NT2/D1 (cell line): ENCODE measurements around the gene THY1.

Experiments used
- DNase-seq: peaks from one replicate; pipeline ENCODE4 v3.0.0-alpha.2; 2011; ENCODE audit warnings: low read depth, low spot score
- H3K27me3 ChIP-seq: 2 replicates; pipeline ENCODE4 v1.6.0; 2011; ENCODE audit warnings: mild to moderate bottlenecking; ENCODE audit not compliant: insufficient read length, insufficient read depth
- H3K36me3 ChIP-seq: 2 replicates; pipeline ENCODE4 v1.6.1; 2011; ENCODE audit warnings: mild to moderate bottlenecking, low read length, mixed read lengths; ENCODE audit not compliant: insufficient read depth, insufficient read length
- H3K4me1 ChIP-seq: 2 replicates; pipeline ENCODE4 v1.5.1; 2011; ENCODE audit not compliant: insufficient read depth, insufficient read length
- H3K4me3 ChIP-seq: 2 replicates; pipeline ENCODE4 v1.5.1; 2011; ENCODE audit warnings: low read depth; ENCODE audit not compliant: insufficient read length
- H3K9ac ChIP-seq: 2 replicates; pipeline ENCODE4 v1.6.0; 2011; ENCODE audit warnings: low read depth; ENCODE audit not compliant: insufficient read length
- H3K9me3 ChIP-seq: 2 replicates; pipeline ENCODE4 v1.5.1; 2011; ENCODE audit warnings: mild to moderate bottlenecking, low read length; ENCODE audit not compliant: insufficient read depth
- SUZ12 ChIP-seq: IDR thresholded peaks from 2 replicates; pipeline ENCODE4 v1.6.1; 2011; ENCODE audit not compliant: insufficient read length, insufficient read depth; ENCODE audit errors: extremely low read depth
- YY1 ChIP-seq: IDR thresholded peaks from 2 replicates; pipeline ENCODE4 v1.6.1; 2011; ENCODE audit not compliant: insufficient read length, insufficient read depth
- ZNF274 ChIP-seq: IDR thresholded peaks from 2 replicates; pipeline ENCODE4 v1.6.1; 2011; ENCODE audit warnings: mild to moderate bottlenecking, low read depth, low read length

THY1 gene

GRCh38 chr11:119422809-119423508 is at the start of gene THY1:
Gene THY1, minus strand, starts transcription at chr11:119423172. Its CDS starts 2,267 bp downstream, at chr11:119420905.
- Histone ChIP-seq H3K9ac (peak within 1 kb of the TSS; percentile 90), H3K4me3 (peak within 1 kb of the TSS; percentile 79), H3K4me1 (peaks cover 22% of the 10 kb centered on the region), H3K9me3 (no peaks in the 10 kb centered on the region), H3K27me3 (no peaks in the 10 kb centered on the region), H3K36me3 (peaks cover 37% of the 10 kb centered on the region)
- TF ChIP-seq YY1 = no peak
- TF ChIP-seq ZNF274 = no peak
- TF ChIP-seq SUZ12 = no peak
- peak; percentile 60 for DNase-seq

DNA sequence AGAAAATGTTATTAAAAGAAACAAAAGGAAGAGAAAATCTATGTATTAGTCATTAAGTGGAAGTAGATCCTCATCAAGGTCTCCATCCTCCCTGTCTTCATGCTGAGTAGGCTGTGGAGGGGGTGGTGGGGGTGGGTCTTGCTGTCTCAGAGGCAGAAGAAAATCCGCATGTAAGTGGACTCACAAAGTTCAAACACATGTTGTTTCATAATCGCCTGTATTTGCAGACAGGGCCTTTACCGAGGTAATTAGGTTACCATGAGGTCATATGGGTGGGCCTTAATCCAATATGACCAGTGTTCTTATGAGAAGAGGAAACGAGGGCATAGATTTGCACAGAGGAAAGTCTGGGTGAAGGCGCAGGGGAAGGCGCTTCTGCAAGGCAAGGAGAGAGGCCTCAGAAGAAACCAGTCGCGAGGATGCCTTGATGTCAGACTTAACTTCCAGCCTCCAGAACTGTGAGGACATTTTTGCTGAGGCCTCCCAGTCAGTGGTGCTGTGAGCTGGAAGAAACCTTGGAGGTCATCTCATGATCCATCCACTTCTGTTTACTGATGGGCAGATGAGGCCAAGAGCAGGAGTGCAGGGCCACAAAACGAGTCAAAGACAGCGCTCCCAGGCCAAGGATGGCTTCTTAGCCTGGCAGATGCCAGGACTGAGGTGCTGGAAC is 49.3 kb upstream of the THY1 start:
- H3K36me3 ChIP-seq = no peaks in the 10 kb centered on the region
- H3K4me1 ChIP-seq = peaks cover 14% of the 10 kb centered on the region
- no peak overlapping the region for H3K9ac ChIP-seq
- TF ChIP-seq SUZ12 (no peak), YY1 (no peak), ZNF274 (no peak)
- DNase-seq = no peak
- H3K9me3 ChIP-seq = no peaks in the 10 kb centered on the region
- H3K4me3 ChIP-seq = no peak overlapping the region
- no peaks in the 10 kb centered on the region for H3K27me3 ChIP-seq

DNA sequence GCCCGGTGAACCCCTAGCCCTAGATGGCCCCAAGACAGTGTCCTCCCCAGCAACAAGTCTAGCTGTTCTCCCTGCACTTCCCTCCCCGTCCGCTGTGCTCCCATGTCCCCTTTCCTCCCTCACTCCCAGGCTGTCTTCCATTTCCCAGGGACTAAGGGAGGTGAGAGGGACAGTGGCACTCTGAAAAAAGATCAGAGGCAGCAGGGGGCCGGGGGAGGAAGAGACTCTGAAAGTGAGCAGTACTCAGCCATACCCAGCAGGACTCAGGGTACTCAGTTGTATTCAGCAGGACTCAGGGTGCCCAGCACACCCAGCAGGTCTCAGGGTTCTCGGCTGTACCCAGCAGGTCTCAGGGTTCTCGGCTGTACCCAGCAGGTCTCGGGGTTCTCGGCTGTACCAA is 48.4 kb upstream of the THY1 start:
- no peak for TF ChIP-seq SUZ12
- TF ChIP-seq YY1 = no peak
- no peak for TF ChIP-seq ZNF274
- Histone ChIP-seq H3K9ac (no peak overlapping the region), H3K36me3 (no peaks in the 10 kb centered on the region), H3K4me3 (no peak overlapping the region), H3K9me3 (no peaks in the 10 kb centered on the region), H3K4me1 (peaks cover 14% of the 10 kb centered on the region), H3K27me3 (no peaks in the 10 kb centered on the region)
- DNase-seq = no peak

- no peaks in the 10 kb centered on the region for H3K27me3 ChIP-seq
- no peak for DNase-seq
- no peak overlapping the region for H3K4me3 ChIP-seq
- no peaks in the 10 kb centered on the region for H3K9me3 ChIP-seq
- no peak overlapping the region for H3K9ac ChIP-seq
- H3K4me1 ChIP-seq = peaks cover 14% of the 10 kb centered on the region
- H3K36me3 ChIP-seq = no peaks in the 10 kb centered on the region
- TF ChIP-seq ZNF274 = no peak
- TF ChIP-seq SUZ12 = no peak
- no peak for TF ChIP-seq YY1
Measured at GRCh38 chr11:119470317-119471291, 47.6 kb upstream of the THY1 start.

- Histone ChIP-seq H3K9ac (no peak overlapping the region), H3K4me1 (peaks cover 9% of the 10 kb centered on the region), H3K36me3 (no peaks in the 10 kb centered on the region), H3K27me3 (no peaks in the 10 kb centered on the region), H3K9me3 (peaks cover 7% of the 10 kb centered on the region; the same call in 1 of the 2 replicates), H3K4me3 (no peak overlapping the region)
- DNase-seq = no peak
- TF ChIP-seq YY1 (no peak), SUZ12 (no peak), ZNF274 (no peak)
Measured at GRCh38 chr11:119469506-119469905, 46.5 kb upstream of the THY1 start.

DNA sequence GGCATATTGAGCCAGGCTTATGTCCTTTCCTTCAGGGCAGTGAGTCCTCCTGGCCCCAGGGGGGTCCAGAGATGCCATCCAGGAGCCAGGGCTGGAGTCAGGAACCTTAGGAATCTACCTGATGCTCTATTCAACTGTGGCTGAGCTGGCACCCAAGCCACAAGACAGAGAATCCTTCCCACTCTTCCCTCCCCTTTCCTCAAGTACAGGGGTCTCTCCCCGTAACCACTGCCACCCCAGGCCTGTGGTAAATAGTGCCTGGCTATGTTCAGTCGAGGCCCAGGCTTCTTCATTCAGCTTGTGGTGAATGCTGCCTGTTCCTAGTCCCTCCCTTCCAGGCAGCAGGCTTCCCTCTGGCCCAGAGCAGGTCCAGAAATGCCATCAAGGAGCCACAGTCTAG is 45.5 kb upstream of the THY1 start:
- Histone ChIP-seq H3K9ac (no peak overlapping the region), H3K36me3 (no peaks in the 10 kb centered on the region), H3K4me3 (no peak overlapping the region), H3K9me3 (peaks cover 8% of the 10 kb centered on the region; the same call in 1 of the 2 replicates), H3K4me1 (peaks cover 9% of the 10 kb centered on the region), H3K27me3 (no peaks in the 10 kb centered on the region)
- no peak for TF ChIP-seq SUZ12
- no peak for TF ChIP-seq YY1
- TF ChIP-seq ZNF274 = no peak
- DNase-seq = no peak
